IMR-90 (cell line): ENCODE results near the gene RAF1.

Source experiments
- BHLHE40 ChIP-seq: fragments of 150-350 bp; IDR thresholded peaks from 2 replicates; pipeline ENCODE4 v1.6.1; 2016; ENCODE audit warnings: mild to moderate bottlenecking, low read depth, low read length
- MXI1 ChIP-seq: IDR thresholded peaks from 2 replicates; pipeline ENCODE4 v1.6.1; 2012; ENCODE audit warnings: low read depth, mild to moderate bottlenecking, low read length, moderate library complexity, borderline replicate concordance
- NFE2L2 ChIP-seq: fragments of 150-350 bp; IDR thresholded peaks from 2 replicates; pipeline ENCODE4 v1.6.1; 2016; ENCODE audit warnings: low read depth, mild to moderate bottlenecking, low read length
- POLR2A ChIP-seq: IDR thresholded peaks from 2 replicates; pipeline ENCODE4 v1.6.1; 2012; ENCODE audit warnings: mild to moderate bottlenecking, low read depth, low read length
- SMC3 ChIP-seq: fragments of 150-350 bp; IDR thresholded peaks from 2 replicates; pipeline ENCODE4 v1.6.1; 2016; ENCODE audit warnings: low read depth, mild to moderate bottlenecking, antibody characterized with exemption, low read length, moderate library complexity
- TF ChIP-seq, protein P1 (sequence below): conservative IDR thresholded peaks from 2 replicates; pipeline ENCODE4 v1.5.1; 2012; ENCODE audit warnings: mild to moderate bottlenecking, low read depth, low read length, improper control_type of control experiment

DNA sequence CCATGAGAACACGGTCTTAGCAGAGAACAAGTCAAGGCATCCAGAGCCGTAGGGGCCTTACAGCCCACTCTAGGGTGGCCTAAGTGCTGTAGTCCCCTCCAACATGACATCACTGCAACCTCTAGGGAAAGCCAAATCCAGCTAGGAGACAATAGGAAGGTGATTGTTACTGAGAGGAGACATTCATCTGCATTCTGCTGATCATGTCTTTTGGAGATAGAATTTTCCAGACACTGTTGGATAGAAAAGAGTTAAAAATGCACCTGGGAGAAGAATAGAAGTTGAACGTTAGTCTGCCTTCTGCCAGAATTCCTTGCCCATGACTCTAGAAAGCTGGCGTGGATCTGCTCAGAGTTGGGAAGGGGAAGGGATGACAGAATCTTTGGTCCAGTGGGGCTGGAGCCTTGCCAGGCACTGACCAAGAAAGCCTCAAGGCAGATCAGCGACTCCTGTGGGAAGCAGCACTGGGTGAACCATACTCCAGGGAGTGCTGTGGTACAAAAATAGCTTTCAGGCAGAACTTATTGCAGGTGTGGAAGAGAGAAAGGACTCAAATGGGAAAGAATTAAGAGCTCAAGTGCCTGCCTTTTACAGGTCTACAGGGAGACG is 44.8 kb upstream of the RAF1 start:
- TF ChIP-seq POLR2A (no peak), MXI1 (no peak), NFE2L2 (no peak), BHLHE40 (no peak), SMC3 (peak; percentile 43)
- TF ChIP-seq, protein P1, sequence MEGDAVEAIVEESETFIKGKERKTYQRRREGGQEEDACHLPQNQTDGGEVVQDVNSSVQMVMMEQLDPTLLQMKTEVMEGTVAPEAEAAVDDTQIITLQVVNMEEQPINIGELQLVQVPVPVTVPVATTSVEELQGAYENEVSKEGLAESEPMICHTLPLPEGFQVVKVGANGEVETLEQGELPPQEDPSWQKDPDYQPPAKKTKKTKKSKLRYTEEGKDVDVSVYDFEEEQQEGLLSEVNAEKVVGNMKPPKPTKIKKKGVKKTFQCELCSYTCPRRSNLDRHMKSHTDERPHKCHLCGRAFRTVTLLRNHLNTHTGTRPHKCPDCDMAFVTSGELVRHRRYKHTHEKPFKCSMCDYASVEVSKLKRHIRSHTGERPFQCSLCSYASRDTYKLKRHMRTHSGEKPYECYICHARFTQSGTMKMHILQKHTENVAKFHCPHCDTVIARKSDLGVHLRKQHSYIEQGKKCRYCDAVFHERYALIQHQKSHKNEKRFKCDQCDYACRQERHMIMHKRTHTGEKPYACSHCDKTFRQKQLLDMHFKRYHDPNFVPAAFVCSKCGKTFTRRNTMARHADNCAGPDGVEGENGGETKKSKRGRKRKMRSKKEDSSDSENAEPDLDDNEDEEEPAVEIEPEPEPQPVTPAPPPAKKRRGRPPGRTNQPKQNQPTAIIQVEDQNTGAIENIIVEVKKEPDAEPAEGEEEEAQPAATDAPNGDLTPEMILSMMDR, result peak; percentile 51
